Central memory CD4-positive, alpha-beta T cell (primary cell): ENCODE data around the gene AQP6.

Experiments
- DNase-seq: peaks from one replicate; pipeline ENCODE4 v3.0.0; 2022
- total RNA-seq, 3 experiments: gene quantifications; one replicate each; lab custom pipeline; 2026; lab: John Stamatoyannopoulos, UW

AQP6 gene
- 0 reads per million in 3 experiments for total RNA-seq

GRCh38 chr12:49972641-49973360 is at the start of gene AQP6:
Gene AQP6 (plus strand): TSS chr12:49972947. CDS start chr12:49973174, 227 bp downstream.
- no peak for DNase-seq

GRCh38 chr12:49923035-49923644 is 49.6 kb upstream of the AQP6 start:
- no peak for DNase-seq

GRCh38 chr12:49923880-49924556 is 48.7 kb upstream of the AQP6 start:
- no peak for DNase-seq

- no peak for DNase-seq
These were observed 48.0 kb upstream of the AQP6 start for GRCh38 chr12:49924628-49925246.

GRCh38 chr12:49925433-49926204 is 47.1 kb upstream of the AQP6 start:
- DNase-seq: no peak

GRCh38 chr12:49928471-49928870 is 44.3 kb upstream of the AQP6 start:
- DNase-seq: no peak

GRCh38 chr12:49929581-49929980 is 43.2 kb upstream of the AQP6 start:
- DNase-seq: no peak

GRCh38 chr12:49930515-49931288 is 42.0 kb upstream of the AQP6 start:
- no peak for DNase-seq

GRCh38 chr12:49932023-49932422 is 40.7 kb upstream of the AQP6 start:
- no peak for DNase-seq

- no peak for DNase-seq
These were observed 40.1 kb upstream of the AQP6 start for GRCh38 chr12:49932533-49933130.

- no peak for DNase-seq
These were observed 39.0 kb upstream of the AQP6 start for GRCh38 chr12:49933796-49934195.

- no peak for DNase-seq
These were observed 38.2 kb upstream of the AQP6 start for GRCh38 chr12:49934505-49934904.

- no peak for DNase-seq
These were observed 35.8 kb upstream of the AQP6 start for GRCh38 chr12:49936925-49937324.

GRCh38 chr12:49937639-49938300 is 35.0 kb upstream of the AQP6 start:
- no peak for DNase-seq

GRCh38 chr12:49939307-49939706 is 33.4 kb upstream of the AQP6 start:
- no peak for DNase-seq

GRCh38 chr12:49939707-49940106 is 33.0 kb upstream of the AQP6 start:
- no peak for DNase-seq

- DNase-seq: no peak
These were observed 30.9 kb upstream of the AQP6 start for GRCh38 chr12:49941556-49942511.

GRCh38 chr12:49942512-49942893 is 30.2 kb upstream of the AQP6 start:
- DNase-seq: no peak

GRCh38 chr12:49942921-49943624 is 29.7 kb upstream of the AQP6 start:
- DNase-seq: peak; percentile 14
